LNCAP (cell line): Measurements from ENCODE around the gene WBP2NL.

Experiments
- TF ChIP-seq, protein P1 (sequence below): fragments of 450-650 bp; IDR thresholded peaks from 2 replicates; pipeline ENCODE4 v1.5.1; 2017; ENCODE audit warnings: mild to moderate bottlenecking

Gene WBP2NL

DNA sequence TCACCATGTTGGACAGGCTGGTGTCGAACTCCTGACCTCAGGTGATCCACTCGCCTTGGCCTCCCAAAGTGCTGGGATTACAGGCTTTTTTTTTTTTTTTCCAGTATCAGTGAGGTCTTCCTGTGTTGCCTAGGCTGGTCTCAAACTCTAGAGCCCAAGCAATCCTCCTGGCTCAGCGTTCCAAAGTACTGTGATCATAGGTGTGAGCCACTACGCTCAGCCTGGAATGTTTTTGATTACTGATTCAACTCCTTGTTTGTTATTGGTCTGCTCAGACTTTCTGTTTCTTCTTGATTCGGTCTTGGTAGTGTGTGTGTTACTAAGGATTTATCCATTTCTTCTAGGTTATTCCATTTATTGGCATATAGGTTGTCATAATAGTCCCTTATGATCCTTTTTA, 40.7 kb downstream of the WBP2NL start:
- TF ChIP-seq, protein P1, sequence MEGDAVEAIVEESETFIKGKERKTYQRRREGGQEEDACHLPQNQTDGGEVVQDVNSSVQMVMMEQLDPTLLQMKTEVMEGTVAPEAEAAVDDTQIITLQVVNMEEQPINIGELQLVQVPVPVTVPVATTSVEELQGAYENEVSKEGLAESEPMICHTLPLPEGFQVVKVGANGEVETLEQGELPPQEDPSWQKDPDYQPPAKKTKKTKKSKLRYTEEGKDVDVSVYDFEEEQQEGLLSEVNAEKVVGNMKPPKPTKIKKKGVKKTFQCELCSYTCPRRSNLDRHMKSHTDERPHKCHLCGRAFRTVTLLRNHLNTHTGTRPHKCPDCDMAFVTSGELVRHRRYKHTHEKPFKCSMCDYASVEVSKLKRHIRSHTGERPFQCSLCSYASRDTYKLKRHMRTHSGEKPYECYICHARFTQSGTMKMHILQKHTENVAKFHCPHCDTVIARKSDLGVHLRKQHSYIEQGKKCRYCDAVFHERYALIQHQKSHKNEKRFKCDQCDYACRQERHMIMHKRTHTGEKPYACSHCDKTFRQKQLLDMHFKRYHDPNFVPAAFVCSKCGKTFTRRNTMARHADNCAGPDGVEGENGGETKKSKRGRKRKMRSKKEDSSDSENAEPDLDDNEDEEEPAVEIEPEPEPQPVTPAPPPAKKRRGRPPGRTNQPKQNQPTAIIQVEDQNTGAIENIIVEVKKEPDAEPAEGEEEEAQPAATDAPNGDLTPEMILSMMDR = no peak

DNA sequence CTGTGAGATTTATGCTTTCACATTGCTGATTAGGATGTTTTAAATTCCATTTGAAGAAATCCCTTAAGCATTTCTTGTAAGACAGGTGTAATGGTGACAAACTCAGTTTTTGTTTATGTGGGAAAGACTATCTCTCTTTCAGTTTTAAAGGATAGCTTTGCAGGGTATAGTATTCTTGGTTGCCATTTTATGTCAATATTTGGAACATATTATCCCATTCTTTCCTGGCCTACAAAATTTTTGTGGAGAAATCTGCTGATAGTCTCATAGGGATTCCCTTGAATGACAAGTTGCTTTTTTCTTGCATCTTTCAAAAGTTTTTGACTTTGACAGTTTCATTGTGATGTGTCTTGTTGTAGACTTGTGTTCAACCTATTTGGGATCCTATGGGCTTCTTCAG, 43.2 kb downstream of the WBP2NL start:
- TF ChIP-seq, protein P1 = no peak

DNA sequence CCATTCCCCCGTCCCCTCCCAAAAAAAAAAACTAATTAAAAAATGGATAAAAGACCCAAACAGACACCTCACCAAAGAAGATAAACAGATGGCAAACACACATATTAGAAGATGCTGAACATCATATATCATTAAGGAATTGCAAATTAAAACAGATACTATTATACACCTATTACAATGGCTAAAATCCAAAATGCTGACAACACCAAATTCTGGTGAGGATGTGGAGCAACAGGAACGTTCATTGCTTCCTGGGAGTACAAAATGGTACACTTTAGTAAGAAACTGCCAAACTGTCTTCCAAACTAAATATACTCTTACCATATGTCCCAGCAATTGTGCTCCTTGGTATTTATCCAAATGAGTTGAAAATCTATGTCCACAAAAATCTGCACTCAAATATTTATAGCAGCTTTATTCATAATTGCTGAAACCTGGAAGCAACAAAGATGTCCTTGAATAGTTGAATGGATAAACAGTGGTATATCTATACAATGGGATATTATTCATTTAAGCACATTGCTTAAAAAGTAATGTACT, 52.1 kb downstream of the WBP2NL start:
- TF ChIP-seq, protein P1 = no peak

DNA sequence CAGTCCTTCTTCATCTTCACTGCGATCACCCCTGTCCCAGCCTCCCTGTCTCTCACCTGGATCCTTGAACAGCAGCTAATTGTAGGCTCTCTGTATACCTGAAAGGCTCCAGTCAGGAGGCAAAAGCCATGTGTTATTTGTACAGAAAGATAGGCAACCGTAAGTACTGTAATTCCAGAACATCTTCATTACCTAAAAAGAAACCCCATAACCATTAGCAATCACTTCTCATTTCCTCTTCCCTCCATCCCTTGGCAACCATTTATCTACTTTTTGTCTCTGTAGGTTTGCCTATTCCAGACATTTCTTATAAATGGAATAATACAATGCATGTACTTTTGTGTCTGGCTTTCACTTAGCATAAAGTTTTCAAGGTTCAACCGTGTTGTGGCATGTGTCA, 54.2 kb downstream of the WBP2NL start:
- TF ChIP-seq, protein P1 = no peak

DNA sequence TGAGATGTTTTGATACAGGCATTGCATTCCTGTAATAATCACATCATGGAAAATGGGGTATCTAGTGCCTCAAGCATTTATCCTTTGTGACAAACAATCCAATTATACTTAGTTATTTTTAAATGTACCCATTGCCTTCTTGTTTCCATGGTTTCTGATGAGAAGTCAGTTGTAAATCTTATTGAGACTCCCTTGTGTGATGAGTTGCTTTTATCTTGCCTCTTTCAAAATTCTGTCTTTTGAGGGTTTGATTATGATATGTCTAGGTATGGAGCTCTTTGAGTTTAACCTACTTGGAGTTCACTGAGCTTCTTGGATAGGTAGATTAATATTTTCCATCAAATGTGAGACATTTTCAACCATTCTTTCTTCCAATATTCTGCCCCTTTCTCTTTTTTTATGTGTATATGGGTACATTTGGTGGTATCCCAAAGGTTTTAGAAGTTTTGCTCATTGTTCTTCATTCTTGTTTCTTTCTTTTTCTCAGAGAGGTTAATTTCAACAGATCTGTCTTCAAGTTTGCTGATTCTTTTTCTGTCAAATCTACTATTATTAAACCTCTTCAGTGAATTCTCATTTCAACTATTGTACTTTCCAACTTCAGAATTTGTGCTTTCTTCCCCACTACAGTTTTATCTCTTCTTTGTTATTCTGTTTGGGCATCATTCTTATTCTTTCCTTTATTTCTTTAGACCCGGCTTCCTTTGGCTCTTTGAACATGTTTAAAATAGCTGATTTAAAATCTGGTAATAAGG, 58.3 kb downstream of the WBP2NL start:
- TF ChIP-seq, protein P1 = no peak

DNA sequence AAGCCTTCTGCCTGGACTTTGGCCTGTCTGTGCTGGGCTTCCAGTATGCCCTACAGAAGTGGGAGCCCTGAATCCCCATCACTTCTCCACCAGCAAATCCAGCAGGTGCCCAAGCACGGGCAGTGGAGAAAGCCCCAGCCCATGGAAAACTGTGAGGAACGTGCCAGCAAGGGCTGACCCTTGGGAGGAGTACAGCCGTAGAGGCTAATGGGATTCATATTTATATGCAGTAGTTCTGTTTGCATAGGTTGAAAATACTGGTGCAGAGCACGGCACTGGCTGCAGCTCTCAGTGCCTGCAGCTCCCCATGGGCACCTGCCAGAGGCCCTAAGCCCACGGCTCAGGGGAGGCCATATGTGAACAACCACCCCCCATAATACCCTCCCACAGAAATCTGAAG, 61.9 kb downstream of the WBP2NL start:
- TF ChIP-seq, protein P1 = no peak

DNA sequence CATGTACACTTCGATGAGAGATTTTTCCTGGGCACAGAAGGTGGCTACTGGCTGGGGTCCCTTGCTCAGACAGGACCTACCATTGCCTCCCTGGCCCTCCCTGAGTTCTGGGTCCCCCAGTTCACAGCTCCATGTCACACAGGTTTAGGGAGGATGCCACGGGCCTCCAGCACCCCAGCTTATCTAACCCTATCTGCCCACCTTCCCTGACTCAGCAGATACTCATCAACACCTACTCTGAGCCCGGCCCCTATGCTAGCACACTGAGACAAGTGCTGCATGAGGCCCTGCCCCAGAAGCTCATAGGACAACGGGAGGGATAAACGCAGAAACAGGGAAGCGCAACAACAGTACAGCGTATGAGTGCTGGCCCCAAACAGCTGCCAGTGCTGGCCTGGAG, 62.5 kb downstream of the WBP2NL start:
- TF ChIP-seq, protein P1 = no peak
